Activated CD4-positive, CD25-positive, alpha-beta regulatory T cell (primary cell): Measurements from ENCODE around the gene ZNF771.
"Not testable (repeated sequence)": the region's sequence is repeated elsewhere in the genome, so short reads cannot be mapped to it uniquely, and the experiment has no call there.

ENCODE experiments used
- DNase-seq, 4 experiments: peaks; one replicate each; lab custom pipeline; 2025; lab: John Stamatoyannopoulos, UW

The ZNF771 gene

GRCh38 chr16:30434852-30435251 is 27.4 kb downstream of the ZNF771 start:
- DNase-seq, result peak in 2 of 4 experiments; percentile 11 to 35

- DNase-seq, result no peak
These were observed 30.2 kb downstream of the ZNF771 start for GRCh38 chr16:30437511-30438046.

GRCh38 chr16:30438835-30439234 is 31.4 kb downstream of the ZNF771 start:
- no peak for DNase-seq

GRCh38 chr16:30439720-30440348 is 32.4 kb downstream of the ZNF771 start:
- no peak for DNase-seq

- DNase-seq, result no peak
These were observed 36.2 kb downstream of the ZNF771 start for GRCh38 chr16:30443631-30444030.

- DNase-seq, result no peak
These were observed 37.1 kb downstream of the ZNF771 start for GRCh38 chr16:30444231-30445148.

GRCh38 chr16:30445149-30445407 is 37.7 kb downstream of the ZNF771 start:
- DNase-seq, result no peak

GRCh38 chr16:30445408-30446202 is 38.2 kb downstream of the ZNF771 start, which contains the start of gene SEPHS2:
Gene SEPHS2, minus strand, starts transcription at chr16:30445874. Its CDS starts 147 bp downstream, at chr16:30445727.
- DNase-seq, result peak; percentile 81 to 96 (median 84)

GRCh38 chr16:30446203-30446595 is 38.8 kb downstream of the ZNF771 start:
- DNase-seq, result no peak

GRCh38 chr16:30447512-30448226 is 40.3 kb downstream of the ZNF771 start:
- DNase-seq, result no peak

GRCh38 chr16:30449116-30449435 is 41.7 kb downstream of the ZNF771 start:
- no peak for DNase-seq

- DNase-seq, result not testable (repeated sequence)
These were observed 45.5 kb downstream of the ZNF771 start for GRCh38 chr16:30452709-30453580.

GRCh38 chr16:30456302-30456701 is 48.9 kb downstream of the ZNF771 start:
- no peak for DNase-seq

GRCh38 chr16:30457256-30457655 is 49.9 kb downstream of the ZNF771 start:
- DNase-seq, result no peak

GRCh38 chr16:30457743-30458560 is 50.5 kb downstream of the ZNF771 start:
- DNase-seq, result no peak

GRCh38 chr16:30458561-30459394 is 51.4 kb downstream of the ZNF771 start:
- peak; percentile 52 to 63 (median 56) for DNase-seq

- DNase-seq, result no peak
These were observed 52.0 kb downstream of the ZNF771 start for GRCh38 chr16:30459456-30459855.

GRCh38 chr16:30461426-30461825 is 54.0 kb downstream of the ZNF771 start:
- not testable (repeated sequence) for DNase-seq

- DNase-seq, result no peak
These were observed 56.7 kb downstream of the ZNF771 start for GRCh38 chr16:30464078-30464477.
